Measurements from ENCODE around the gene ALG12.

DNA sequence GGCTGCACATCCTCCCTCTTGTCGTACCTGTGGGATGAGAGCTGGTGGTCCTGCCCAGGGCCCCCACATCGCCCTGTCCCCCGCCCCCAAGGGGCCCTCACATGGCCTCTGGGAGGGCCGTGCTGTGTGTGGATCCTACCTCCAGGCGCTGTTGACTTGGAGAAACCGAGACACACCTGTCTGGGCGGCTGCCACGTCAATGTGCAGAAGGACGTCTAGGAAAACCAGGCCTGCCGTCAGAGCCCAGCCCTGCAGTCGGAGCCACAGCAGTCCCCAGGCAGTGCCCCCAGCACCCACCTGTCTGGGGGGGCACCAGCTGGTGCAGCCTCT lies 14.2 kb downstream of the ALG12 start:
- TF ChIP-seq CHD2 (IDR thresholded peaks at IDR 0.05; ENCODE audit: low read length), result no peak
- TF ChIP-seq, protein P1, sequence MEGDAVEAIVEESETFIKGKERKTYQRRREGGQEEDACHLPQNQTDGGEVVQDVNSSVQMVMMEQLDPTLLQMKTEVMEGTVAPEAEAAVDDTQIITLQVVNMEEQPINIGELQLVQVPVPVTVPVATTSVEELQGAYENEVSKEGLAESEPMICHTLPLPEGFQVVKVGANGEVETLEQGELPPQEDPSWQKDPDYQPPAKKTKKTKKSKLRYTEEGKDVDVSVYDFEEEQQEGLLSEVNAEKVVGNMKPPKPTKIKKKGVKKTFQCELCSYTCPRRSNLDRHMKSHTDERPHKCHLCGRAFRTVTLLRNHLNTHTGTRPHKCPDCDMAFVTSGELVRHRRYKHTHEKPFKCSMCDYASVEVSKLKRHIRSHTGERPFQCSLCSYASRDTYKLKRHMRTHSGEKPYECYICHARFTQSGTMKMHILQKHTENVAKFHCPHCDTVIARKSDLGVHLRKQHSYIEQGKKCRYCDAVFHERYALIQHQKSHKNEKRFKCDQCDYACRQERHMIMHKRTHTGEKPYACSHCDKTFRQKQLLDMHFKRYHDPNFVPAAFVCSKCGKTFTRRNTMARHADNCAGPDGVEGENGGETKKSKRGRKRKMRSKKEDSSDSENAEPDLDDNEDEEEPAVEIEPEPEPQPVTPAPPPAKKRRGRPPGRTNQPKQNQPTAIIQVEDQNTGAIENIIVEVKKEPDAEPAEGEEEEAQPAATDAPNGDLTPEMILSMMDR (IDR thresholded peaks at IDR 0.05; ENCODE audit: control extremely low read depth in 1 of 3, insufficient read depth in 1 of 3, low read depth in 1 of 3, low read length in 3 of 3), result no peak
- no peak for TF ChIP-seq YY1 (IDR thresholded peaks at IDR 0.05; ENCODE audit: low read depth, low read length)
- TF ChIP-seq TAF1 (IDR thresholded peaks at IDR 0.05; ENCODE audit: low read depth, low read length), result no peak

Measured in H1 (cell line).